H1 (cell line): ENCODE results near the gene S1PR3. TPM values are rescaled to one million over a fixed set of nuclear protein-coding genes. Genes with fewer than 3 reads are reported as not detected.

Experiments
- CTCF ChIA-PET: fragments of 300-600 bp; sonication (Branson Sonifier 250); formaldehyde crosslinking; loops from one replicate; lab custom pipeline; 2021; ENCODE audit not compliant: partially characterized antibody; lab: Charles Lee
- POLR2A ChIA-PET: fragments of 300-600 bp; sonication (Branson Sonifier 250); formaldehyde crosslinking; loops from one replicate; lab custom pipeline; 2021; ENCODE audit warnings: inconsistent platforms; ENCODE audit not compliant: partially characterized antibody; lab: Charles Lee
- DNase-seq, 2 experiments: peaks; one replicate each; pipeline versions ENCODE4 v3.0.0 to v3.0.0-alpha.2; 2010 to 2022; ENCODE audit warnings: low spot score in 2 of 2, low read depth in 1 of 2, mixed read lengths in 1 of 2
- FAIRE-seq: peaks from 2 replicates; lab custom pipeline; 2011; peaks lifted over from hg19 to GRCh38; lab: Jason Lieb, UNC
- H2AFZ ChIP-seq: 2 replicates; pipeline ENCODE4 v1.8.1; 2012; ENCODE audit warnings: low read length, inconsistent platforms
- H2AK5ac ChIP-seq: 2 replicates; pipeline ENCODE4 v1.6.1; 2013; ENCODE audit warnings: low read depth, low read length
- H2BK120ac ChIP-seq: replicated peaks from 2 replicates; pipeline ENCODE3; 2013; ENCODE audit warnings: low read depth, low read length, inconsistent platforms
- H2BK12ac ChIP-seq: 2 replicates; pipeline ENCODE4 v1.6.1; 2013; ENCODE audit warnings: low read depth, low read length
- H2BK15ac ChIP-seq: 2 replicates; pipeline ENCODE4 v1.6.1; 2013; ENCODE audit warnings: low read length
- H2BK20ac ChIP-seq: 2 replicates; pipeline ENCODE4 v1.6.1; 2013; ENCODE audit warnings: low read length
- H2BK5ac ChIP-seq: 2 replicates; pipeline ENCODE4 v1.6.1; 2013; ENCODE audit warnings: low read depth, low read length
- H3K14ac ChIP-seq: 2 replicates; pipeline ENCODE4 v1.6.1; 2013; ENCODE audit warnings: inconsistent platforms; ENCODE audit not compliant: insufficient read length
- H3K18ac ChIP-seq: 2 replicates; pipeline ENCODE4 v1.6.1; 2013; ENCODE audit warnings: low read length; ENCODE audit errors: extremely low read depth
- H3K23ac ChIP-seq: 2 replicates; pipeline ENCODE4 v1.6.1; 2013; ENCODE audit warnings: inconsistent platforms; ENCODE audit not compliant: insufficient read length
- H3K23me2 ChIP-seq: 2 replicates; pipeline ENCODE4 v1.6.1; 2013; ENCODE audit warnings: low read depth, low read length
- H3K27ac ChIP-seq: 2 replicates; pipeline ENCODE4 v1.6.1; 2011; ENCODE audit warnings: low read depth, low read length, inconsistent platforms
- H3K27me3 ChIP-seq, 4 experiments: replicated peaks in 1 of 4; 1 replicate in 1 of 4; 2 replicates in 3 of 4; pipeline versions ENCODE4 v1.6.1 to v1.8.1; 2011 to 2013; ENCODE audit warnings: low read length in 3 of 4, mild to moderate bottlenecking in 3 of 4, inconsistent platforms in 2 of 4, mixed read lengths in 2 of 4, moderate library complexity in 1 of 4; ENCODE audit not compliant: control insufficient read depth in 3 of 4, insufficient read depth in 3 of 4; ENCODE audit errors: extremely low read depth in 1 of 4
- H3K36me3 ChIP-seq, 4 experiments: 2 replicates each; pipeline versions ENCODE4 v1.6.1 to v1.8.1; 2011 to 2013; ENCODE audit warnings: mild to moderate bottlenecking in 4 of 4, low read length in 3 of 4, moderate library complexity in 2 of 4, control low read depth in 1 of 4, inconsistent platforms in 1 of 4; ENCODE audit not compliant: insufficient read depth in 4 of 4, control insufficient read depth in 2 of 4
- H3K4ac ChIP-seq: replicated peaks from 2 replicates; pipeline ENCODE3; 2013; ENCODE audit warnings: low read length, low read depth, mixed read lengths, inconsistent platforms; ENCODE audit not compliant: insufficient read length
- H3K4me1 ChIP-seq, 4 experiments: replicated peaks in 1 of 4; 1 replicate in 1 of 4; 2 replicates in 3 of 4; pipeline versions ENCODE4 v1.6.1 to v1.8.1; 2011 to 2013; ENCODE audit warnings: low read length in 3 of 4, inconsistent platforms in 2 of 4, mixed read lengths in 1 of 4; ENCODE audit not compliant: insufficient read depth in 4 of 4, control insufficient read depth in 3 of 4
- H3K4me2 ChIP-seq, 2 experiments: 2 replicates each; pipeline versions ENCODE4 v1.6.1 to v1.8.1; 2011 to 2013; ENCODE audit warnings: low read depth in 2 of 2, low read length in 2 of 2, control low read depth in 1 of 2, inconsistent platforms in 1 of 2, mild to moderate bottlenecking in 1 of 2; ENCODE audit not compliant: insufficient read depth in 1 of 2
- H3K4me3 ChIP-seq, 4 experiments: fragments of 200-600, 300-600 bp in 1 of 4; sonication (generic), shearing (Covaris generic), sonication (Bioruptor Twin) in 1 of 4; 2 replicates each; pipeline versions ENCODE4 v1.5.1 to v1.8.1; 2011 to 2016; ENCODE audit warnings: low read length in 4 of 4, low read depth in 3 of 4, control low read depth in 2 of 4, inconsistent platforms in 2 of 4, mild to moderate bottlenecking in 2 of 4, mixed read lengths in 1 of 4, moderate library complexity in 1 of 4; ENCODE audit not compliant: insufficient read depth in 2 of 4; ENCODE audit errors: extremely low read depth in 1 of 4
- H3K56ac ChIP-seq: replicated peaks from 2 replicates; pipeline ENCODE3; 2013; ENCODE audit warnings: low read depth, mild to moderate bottlenecking, mixed read lengths, low read length, inconsistent platforms; ENCODE audit not compliant: insufficient read length
- H3K79me1 ChIP-seq: 2 replicates; pipeline ENCODE4 v1.6.1; 2013; ENCODE audit warnings: low read depth, low read length, control low read depth
- H3K79me2 ChIP-seq, 2 experiments: 2 replicates each; pipeline versions ENCODE4 v1.6.1 to v1.8.1; 2012 to 2013; ENCODE audit warnings: low read length in 2 of 2, mild to moderate bottlenecking in 2 of 2, inconsistent platforms in 1 of 2; ENCODE audit not compliant: insufficient read depth in 2 of 2, control insufficient read depth in 1 of 2
- H3K9ac ChIP-seq, 4 experiments: replicated peaks in 1 of 4; 1 replicate in 1 of 4; 2 replicates in 3 of 4; pipeline versions ENCODE4 v1.6.1 to v1.8.1; 2011 to 2013; ENCODE audit warnings: low read depth in 3 of 4, low read length in 3 of 4, control low read depth in 2 of 4, mild to moderate bottlenecking in 2 of 4, moderate library complexity in 2 of 4, inconsistent platforms in 1 of 4; ENCODE audit errors: extremely low read depth in 1 of 4
- H3K9me3 ChIP-seq, 2 experiments: 2 replicates each; pipeline versions ENCODE4 v1.6.1 to v1.8.1; 2012 to 2013; ENCODE audit warnings: mild to moderate bottlenecking in 2 of 2, moderate library complexity in 2 of 2, control low read depth in 1 of 2, inconsistent platforms in 1 of 2, low read depth in 1 of 2, low read length in 1 of 2, mixed read lengths in 1 of 2; ENCODE audit not compliant: insufficient read depth in 2 of 2
- H4K20me1 ChIP-seq, 2 experiments: replicated peaks in 1 of 2; 2 replicates each; pipeline versions ENCODE3 to v1.8.1; 2011 to 2013; ENCODE audit warnings: inconsistent platforms in 2 of 2, low read length in 2 of 2, mild to moderate bottlenecking in 1 of 2; ENCODE audit not compliant: insufficient read depth in 2 of 2, control insufficient read depth in 1 of 2
- H4K5ac ChIP-seq: 2 replicates; pipeline ENCODE4 v1.6.1; 2013; ENCODE audit warnings: low read length, low read depth, mixed read lengths, inconsistent platforms; ENCODE audit not compliant: insufficient read length
- H4K8ac ChIP-seq: 2 replicates; pipeline ENCODE4 v1.8.0; 2013; ENCODE audit warnings: mild to moderate bottlenecking, moderate library complexity, low read length, inconsistent platforms; ENCODE audit not compliant: insufficient read depth; ENCODE audit errors: extremely low read depth
- H4K91ac ChIP-seq: replicated peaks from 2 replicates; pipeline ENCODE3; 2013; ENCODE audit warnings: low read length, mixed read lengths, inconsistent platforms; ENCODE audit not compliant: insufficient read length
- CHD1 ChIP-seq: IDR thresholded peaks from 2 replicates; pipeline ENCODE4 v1.6.1; 2012; ENCODE audit warnings: low read depth, low read length, improper control_type of control experiment
- FOSL1 ChIP-seq: IDR thresholded peaks from 2 replicates; pipeline ENCODE4 v1.6.1; 2011; ENCODE audit warnings: mild to moderate bottlenecking, low read depth, low read length, moderate library complexity; ENCODE audit not compliant: insufficient read depth
- GABPA ChIP-seq: IDR thresholded peaks from 2 replicates; pipeline ENCODE4 v1.6.1; 2011; ENCODE audit warnings: mild to moderate bottlenecking, low read length, moderate library complexity, borderline replicate concordance; ENCODE audit not compliant: insufficient read depth
- KDM4A ChIP-seq: IDR thresholded peaks from one replicate; pipeline ENCODE4 v1.7.1; 2012; ENCODE audit warnings: low read depth, mild to moderate bottlenecking, moderate library complexity, low read length, inconsistent platforms; ENCODE audit not compliant: severe bottlenecking
- KDM5A ChIP-seq: fragments of 200-600 bp; IDR thresholded peaks from 2 replicates; pipeline ENCODE4 v1.7.1; 2012; ENCODE audit warnings: mild to moderate bottlenecking, low read length, inconsistent platforms, mixed read lengths
- POLR2AphosphoS5 ChIP-seq: IDR thresholded peaks from 2 replicates; pipeline ENCODE4 v1.6.1; 2011; ENCODE audit warnings: low read depth, low read length
- RBBP5 ChIP-seq: IDR thresholded peaks from 2 replicates; pipeline ENCODE4 v1.7.1; 2012; ENCODE audit warnings: low read depth, mild to moderate bottlenecking, inconsistent platforms, low read length, moderate library complexity, borderline replicate concordance
- SIN3A ChIP-seq, 2 experiments: IDR thresholded peaks in 1 of 2; conservative IDR thresholded peaks in 1 of 2; 2 replicates each; pipeline ENCODE4 v1.6.1; 2011 to 2012; ENCODE audit warnings: low read length in 2 of 2, improper control_type of control experiment in 1 of 2, low read depth in 1 of 2, mild to moderate bottlenecking in 1 of 2
- ZNF274 ChIP-seq: IDR thresholded peaks from 2 replicates; pipeline ENCODE4 v1.7.0; 2012; ENCODE audit warnings: low read length, borderline replicate concordance; ENCODE audit errors: extremely low read depth
- WGBS, 2 experiments: shearing (Covaris generic) in 1 of 2; methylation state at CpG; one replicate each; pipeline versions ENCODE4 v1.1.6 to v1.1.7; 2013 to 2015; ENCODE audit warnings: low lambda C conversion rate in 2 of 2, mixed read lengths in 2 of 2, inconsistent platforms in 1 of 2, low coverage in 1 of 2, missing lambda C conversion rate in 1 of 2; ENCODE audit not compliant: insufficient replicate concordance in 2 of 2, insufficient coverage in 1 of 2, insufficient read length in 1 of 2; ENCODE audit errors: extremely low coverage in 1 of 2, missing lambda C conversion rate in 1 of 2; 5-methylcytosine and 5-hydroxymethylcytosine counted together
- polyA plus RNA-seq, 7 experiments: library from polyadenylated mRNA; depleted of rRNA in 3 of 7; stranded (reverse) in 5 of 7; unstranded in 2 of 7; fragments of >200 nt in 5 of 7; fragments of 200-250 nt in 2 of 7; gene quantifications; 1 replicate in 5 of 7; 2 replicates in 1 of 7; 4 replicates in 1 of 7; pipeline versions ENCODE4 v1.2.1 to v1.2.3, GENCODE V29; 2011 to 2013; ENCODE audit warnings: missing spikeins in 2 of 7, mixed read lengths in 2 of 7
- total RNA-seq: library from RNA; stranded (reverse); fragmentation: NEBNext Ultra II Directional; extraction: Animal tissue kit (Norgen Biotek cat#: 25700); gene quantifications from 2 replicates; pipeline ENCODE4 v1.2.1, GENCODE V29; 2021
- TF ChIP-seq, protein P1 (sequence below): IDR thresholded peaks from 2 replicates; pipeline ENCODE4 v1.6.1; 2011; ENCODE audit warnings: low read length, improper control_type of control experiment
- TF ChIP-seq, protein P2 (sequence below): IDR thresholded peaks from 2 replicates; pipeline ENCODE4 v1.6.1; 2012; ENCODE audit warnings: low read length, inconsistent platforms

Gene S1PR3
- total and polyA plus RNA-seq, 2 of the 8 experiments (the other 6 are each of a cell fraction or from before 2014, with no cell fraction given): 3.7 to 6.4 TPM

DNA sequence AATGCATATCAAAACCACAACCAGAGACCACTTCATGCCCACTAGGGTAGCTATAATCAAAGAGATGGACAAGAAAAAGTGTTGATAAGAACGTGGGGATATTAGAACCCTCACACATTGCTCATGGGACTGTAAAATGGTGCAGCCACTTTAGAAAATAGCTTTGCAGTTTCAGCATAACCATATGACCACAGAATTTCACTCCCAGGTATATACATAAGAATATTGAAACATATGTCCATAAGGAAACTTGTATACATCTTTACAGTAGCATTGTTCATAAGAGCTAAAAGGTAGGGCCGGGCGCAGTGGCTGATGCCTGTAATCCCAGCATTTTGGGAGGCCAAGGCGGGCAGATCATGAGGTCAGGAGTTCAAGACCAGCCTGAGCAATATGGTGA, 56.4 kb downstream of the S1PR3 start:
- H2BK20ac ChIP-seq: no peak overlapping the region
- WGBS, 2 experiments: 81% methylated on average over 4 of the region's 4 CpGs; no CpG with 5 or more reads in 1 of the 2 experiments
- no peak overlapping the region for H4K5ac ChIP-seq
- H2AFZ ChIP-seq: no peak overlapping the region
- no peaks in the 10 kb centered on the region for H3K79me2 ChIP-seq
- H3K4me2 ChIP-seq: no peak overlapping the region
- no peak overlapping the region for H3K4me3 ChIP-seq
- H3K23ac ChIP-seq: no peak overlapping the region
- no peak overlapping the region for H3K56ac ChIP-seq
- no peaks in the 10 kb centered on the region for H3K9me3 ChIP-seq
- no peaks in the 10 kb centered on the region for H3K27me3 ChIP-seq
- no peak overlapping the region for H4K8ac ChIP-seq
- H2AK5ac ChIP-seq: no peak overlapping the region
- H3K23me2 ChIP-seq: no peaks in the 10 kb centered on the region
- DNase-seq (no peak), FAIRE-seq (no peak)
- H4K91ac ChIP-seq: no peak overlapping the region
- no peaks in the 10 kb centered on the region for H3K79me1 ChIP-seq
- H3K9ac ChIP-seq: no peak overlapping the region
- no peaks in the 10 kb centered on the region for H3K36me3 ChIP-seq
- ChIA-PET POLR2A (no interaction called here), CTCF (interaction anchor here (1.2 kb wide), 1 partner anchor 42 kb away, joined by 3 read pairs; no protein-coding TSS in a partner anchor)
- no peaks in the 10 kb centered on the region for H4K20me1 ChIP-seq
- H3K27ac ChIP-seq: no peak overlapping the region
- H3K14ac ChIP-seq: no peak overlapping the region
- H2BK120ac ChIP-seq: no peak overlapping the region
- no peak overlapping the region for H3K4ac ChIP-seq
- no peak overlapping the region for H2BK5ac ChIP-seq
- H2BK15ac ChIP-seq: no peak overlapping the region
- H2BK12ac ChIP-seq: no peak overlapping the region
- H3K4me1 ChIP-seq: no peaks in the 10 kb centered on the region
- no peak overlapping the region for H3K18ac ChIP-seq
- TF ChIP-seq CHD1: no peak
- no peak for TF ChIP-seq GABPA
- TF ChIP-seq, protein P1, sequence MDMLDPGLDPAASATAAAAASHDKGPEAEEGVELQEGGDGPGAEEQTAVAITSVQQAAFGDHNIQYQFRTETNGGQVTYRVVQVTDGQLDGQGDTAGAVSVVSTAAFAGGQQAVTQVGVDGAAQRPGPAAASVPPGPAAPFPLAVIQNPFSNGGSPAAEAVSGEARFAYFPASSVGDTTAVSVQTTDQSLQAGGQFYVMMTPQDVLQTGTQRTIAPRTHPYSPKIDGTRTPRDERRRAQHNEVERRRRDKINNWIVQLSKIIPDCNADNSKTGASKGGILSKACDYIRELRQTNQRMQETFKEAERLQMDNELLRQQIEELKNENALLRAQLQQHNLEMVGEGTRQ: no peak
- TF ChIP-seq ZNF274: no peak
- no peak for TF ChIP-seq KDM4A
- no peak for TF ChIP-seq FOSL1
- no peak for TF ChIP-seq POLR2AphosphoS5
- TF ChIP-seq, protein P2, sequence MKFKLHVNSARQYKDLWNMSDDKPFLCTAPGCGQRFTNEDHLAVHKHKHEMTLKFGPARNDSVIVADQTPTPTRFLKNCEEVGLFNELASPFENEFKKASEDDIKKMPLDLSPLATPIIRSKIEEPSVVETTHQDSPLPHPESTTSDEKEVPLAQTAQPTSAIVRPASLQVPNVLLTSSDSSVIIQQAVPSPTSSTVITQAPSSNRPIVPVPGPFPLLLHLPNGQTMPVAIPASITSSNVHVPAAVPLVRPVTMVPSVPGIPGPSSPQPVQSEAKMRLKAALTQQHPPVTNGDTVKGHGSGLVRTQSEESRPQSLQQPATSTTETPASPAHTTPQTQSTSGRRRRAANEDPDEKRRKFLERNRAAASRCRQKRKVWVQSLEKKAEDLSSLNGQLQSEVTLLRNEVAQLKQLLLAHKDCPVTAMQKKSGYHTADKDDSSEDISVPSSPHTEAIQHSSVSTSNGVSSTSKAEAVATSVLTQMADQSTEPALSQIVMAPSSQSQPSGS: no peak
- TF ChIP-seq KDM5A: no peak
- no peak for TF ChIP-seq SIN3A (conservative IDR thresholded peaks at IDR 0.05 in 1 of 2, IDR thresholded peaks at IDR 0.05 in 1 of 2; ENCODE audit: low read depth in 1 of 2, low read length in 2 of 2)
- no peak for TF ChIP-seq RBBP5
